GM18526 (cell line): ENCODE results near the gene HORMAD2.

Experiments
- POLR2A ChIP-seq: IDR thresholded peaks from 3 replicates; pipeline ENCODE4 v1.6.1; 2011; ENCODE audit not compliant: insufficient read length; ENCODE audit errors: extremely low read depth

Gene HORMAD2

GRCh38 chr22:30176431-30176830 lies 96.2 kb downstream of the HORMAD2 start:
- TF ChIP-seq POLR2A: no peak

DNA sequence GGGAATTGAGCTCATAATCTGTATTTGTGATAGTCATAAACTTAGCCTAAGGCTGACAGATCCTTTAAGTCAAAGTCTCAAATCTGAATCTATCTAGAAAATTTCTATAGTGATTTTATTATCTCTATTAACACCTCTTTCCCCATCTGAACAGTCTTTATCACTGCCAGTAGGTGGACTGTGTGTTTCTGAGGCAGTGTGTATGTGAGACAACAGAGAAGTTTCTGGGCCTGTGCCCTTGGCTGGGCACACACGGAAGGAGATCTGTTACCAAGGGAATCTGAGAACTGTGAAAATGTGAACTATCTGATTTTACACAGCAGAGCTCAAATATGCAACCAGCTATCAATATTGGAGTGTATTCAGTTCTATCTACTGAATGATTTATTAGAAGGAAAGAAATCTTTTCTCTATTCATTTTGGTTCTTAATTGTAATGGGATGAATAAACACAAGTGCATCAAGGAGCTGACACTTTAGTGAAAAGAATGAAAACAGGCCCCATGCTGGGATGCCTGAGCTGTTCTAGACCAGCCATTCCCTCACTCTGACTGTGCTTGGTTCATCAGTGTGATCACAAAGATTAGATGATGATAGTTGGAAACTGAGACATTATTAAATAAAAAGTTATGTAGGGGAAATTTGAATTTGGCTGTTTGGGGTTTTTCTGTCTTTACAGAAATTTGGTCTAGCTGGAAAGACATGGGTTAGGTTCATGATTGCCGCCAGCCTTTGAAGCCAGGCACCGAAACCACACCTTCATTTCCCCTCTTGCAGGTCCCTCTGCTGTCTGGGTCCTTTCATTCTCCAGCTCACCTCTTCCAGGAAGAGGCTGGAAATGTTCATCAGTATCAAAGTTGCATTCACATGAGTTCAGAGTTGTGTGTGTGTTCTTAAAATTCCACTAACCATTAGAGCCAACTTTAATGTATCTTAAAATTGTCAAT lies 98.2 kb downstream of the HORMAD2 start:
- no peak for TF ChIP-seq POLR2A

- TF ChIP-seq POLR2A: no peak
Observed at GRCh38 chr22:30180616-30181015, 100.4 kb downstream of the HORMAD2 start.

GRCh38 chr22:30181459-30182349 lies 101.4 kb downstream of the HORMAD2 start:
- TF ChIP-seq POLR2A: no peak

- no peak for TF ChIP-seq POLR2A
Observed at GRCh38 chr22:30182350-30182745, 102.1 kb downstream of the HORMAD2 start.

GRCh38 chr22:30182815-30183214 lies 102.6 kb downstream of the HORMAD2 start:
- TF ChIP-seq POLR2A: no peak

DNA sequence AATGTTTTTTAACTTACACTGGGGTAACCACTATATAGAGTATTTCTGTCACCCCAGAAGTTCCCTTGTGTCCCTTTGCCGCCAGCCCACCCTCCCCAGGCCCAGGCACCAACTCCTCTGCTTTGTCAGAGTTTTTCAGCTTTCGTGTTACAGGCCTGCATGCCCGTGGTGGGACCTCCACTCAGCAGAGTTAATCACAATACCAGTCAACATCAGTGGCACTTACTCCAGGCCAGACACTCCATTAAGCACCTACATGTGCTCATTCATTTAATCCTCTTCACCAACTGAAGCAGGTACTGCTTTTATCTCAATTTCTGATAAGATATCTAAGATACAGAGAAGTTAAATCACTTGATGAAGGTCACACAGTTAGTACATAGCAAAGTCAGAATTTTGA lies 103.0 kb downstream of the HORMAD2 start:
- no peak for TF ChIP-seq POLR2A

- no peak for TF ChIP-seq POLR2A
Observed at GRCh38 chr22:30183861-30184278, 103.6 kb downstream of the HORMAD2 start.

- no peak for TF ChIP-seq POLR2A
Observed at GRCh38 chr22:30185129-30185528, 104.9 kb downstream of the HORMAD2 start.

DNA sequence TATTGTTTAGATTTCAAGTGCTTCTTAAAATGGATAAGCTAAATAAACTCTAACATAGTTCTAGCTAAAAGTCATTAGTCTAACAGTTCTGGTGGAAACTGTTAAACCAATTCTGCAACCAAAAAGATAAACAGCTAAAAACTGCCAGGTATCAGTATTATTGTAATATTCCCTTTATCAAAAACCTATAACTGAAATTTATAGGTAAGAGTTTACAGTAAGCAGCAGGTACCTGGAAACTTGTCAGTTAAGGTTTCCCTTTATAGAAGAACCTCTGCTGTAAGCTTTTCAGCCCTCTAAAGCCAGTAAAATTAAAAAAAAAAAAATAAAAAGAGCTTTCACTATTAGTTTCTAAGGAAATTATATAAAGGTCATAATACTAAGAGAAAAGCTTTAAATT lies 105.3 kb downstream of the HORMAD2 start:
- TF ChIP-seq POLR2A: no peak

GRCh38 chr22:30186041-30186440 lies 105.8 kb downstream of the HORMAD2 start:
- no peak for TF ChIP-seq POLR2A

GRCh38 chr22:30186510-30186909 lies 106.2 kb downstream of the HORMAD2 start:
- no peak for TF ChIP-seq POLR2A

- no peak for TF ChIP-seq POLR2A
Observed at GRCh38 chr22:30187094-30187493, 106.8 kb downstream of the HORMAD2 start.

- TF ChIP-seq POLR2A: no peak
Observed at GRCh38 chr22:30187529-30188407, 107.5 kb downstream of the HORMAD2 start.

DNA sequence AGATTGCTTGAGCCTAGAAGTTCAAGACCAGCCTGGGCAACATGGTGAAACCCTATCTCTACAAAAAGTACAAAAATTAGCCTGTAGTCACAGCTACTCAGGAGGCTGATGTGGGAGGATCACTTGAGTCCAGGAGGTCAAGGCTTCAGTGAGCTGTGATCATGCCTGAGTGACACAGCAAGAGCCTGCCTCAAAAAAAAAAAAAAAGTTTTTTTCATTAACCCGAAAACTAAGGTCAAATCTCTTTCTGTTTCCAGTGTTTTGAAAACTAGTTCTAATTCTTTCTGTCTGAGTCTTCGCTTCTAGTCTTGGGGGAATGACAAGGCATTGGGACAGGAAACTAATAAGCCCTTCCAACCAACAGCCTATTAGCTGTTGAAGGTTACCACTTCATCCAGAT lies 108.6 kb downstream of the HORMAD2 start:
- TF ChIP-seq POLR2A: no peak
